Spleen (tissue), 11 donors: ENCODE measurements around the gene C1QC. TPM values are rescaled to one million over a fixed set of nuclear protein-coding genes. Genes with fewer than 3 reads are reported as not detected.

ENCODE experiments used
- DNase-seq: peaks from one replicate; pipeline ENCODE4 v3.0.0-alpha.2; 2020
- H3K27ac ChIP-seq, 8 donors: fragments of 200-600 bp; sonication (generic) in 7 of 8; 1 replicate in 4 of 8; 2 replicates in 4 of 8; pipeline versions ENCODE4 v1.5.0 to v1.8.0; 2016 to 2021; ENCODE audit warnings: inconsistent platforms in 4 of 8, mild to moderate bottlenecking in 4 of 8, moderate library complexity in 1 of 8
- H3K27me3 ChIP-seq, 7 donors: fragments of 200-600 bp; sonication (generic) in 6 of 7; replicated peaks in 1 of 7; 1 replicate in 4 of 7; 2 replicates in 3 of 7; pipeline versions ENCODE4 v1.5.0 to v1.8.0; 2016 to 2021; ENCODE audit warnings: inconsistent platforms in 3 of 7, mild to moderate bottlenecking in 1 of 7
- H3K36me3 ChIP-seq, 6 donors: fragments of 200-600 bp; sonication (generic) in 5 of 6; 1 replicate in 4 of 6; 2 replicates in 2 of 6; pipeline versions ENCODE4 v1.5.0 to v1.8.0; 2016 to 2021; ENCODE audit warnings: inconsistent platforms in 2 of 6
- H3K4me1 ChIP-seq, 6 donors: fragments of 200-600 bp; sonication (generic) in 5 of 6; 1 replicate in 3 of 6; 2 replicates in 3 of 6; pipeline versions ENCODE4 v1.5.0 to v1.8.0; 2016 to 2021; ENCODE audit warnings: inconsistent platforms in 3 of 6
- H3K4me3 ChIP-seq, 8 donors: fragments of 200-600 bp; sonication (generic) in 7 of 8; 1 replicate in 4 of 8; 2 replicates in 4 of 8; pipeline versions ENCODE4 v1.5.0 to v1.8.0; 2016 to 2021; ENCODE audit warnings: inconsistent platforms in 4 of 8, mild to moderate bottlenecking in 4 of 8, moderate library complexity in 2 of 8
- H3K9me3 ChIP-seq, 8 donors: fragments of 200-600 bp; sonication (generic) in 7 of 8; 1 replicate in 4 of 8; 2 replicates in 4 of 8; pipeline versions ENCODE4 v1.5.0 to v1.8.0; 2016 to 2021; ENCODE audit warnings: inconsistent platforms in 4 of 8
- POLR2A ChIP-seq, 3 donors: fragments of 450-650 bp; IDR thresholded peaks; one replicate each; pipeline ENCODE4 v1.5.1; 2017; ENCODE audit warnings: antibody characterized with exemption in 3 of 3, mild to moderate bottlenecking in 1 of 3
- POLR2AphosphoS5 ChIP-seq, 3 donors: sonication (generic); formaldehyde crosslinking; IDR thresholded peaks; one replicate each; pipeline ENCODE4 v1.5.1; 2017; ENCODE audit warnings: antibody characterized with exemption in 3 of 3
- WGBS, 5 donors: extraction: QIAGEN DNeasy Blood & Tissue Kit in 3 of 5; methylation state at CpG; one replicate each; pipeline versions ENCODE4 v1.1.5 to v1.1.7; 2013 to 2018; 5-methylcytosine and 5-hydroxymethylcytosine counted together
- intact Hi-C: fragments of 100-400 bp; cut with DNase I; formaldehyde crosslinking; loops from one replicate; pipeline ENCODE4 v1.15.0; 2023; ENCODE audit warnings: low total_unique reads
- polyA plus RNA-seq, 3 donors: library from polyadenylated mRNA; stranded (reverse); fragments of 200-250 nt; gene quantifications; one replicate each; pipeline ENCODE4 v1.2.1, GENCODE V29; 2013
- total RNA-seq, 7 donors: library from RNA; depleted of rRNA in 3 of 7; stranded (reverse); fragments of >200 nt in 3 of 7; fragmentation: NEBNext Ultra II Directional in 4 of 7; extraction: Animal tissue kit (Norgen Biotek cat#: 25700) in 4 of 7; gene quantifications; one replicate each; pipeline versions ENCODE4 v1.1.0 to v1.2.1, GENCODE V29; 2016 to 2021
- TF ChIP-seq, protein P1 (sequence below), 11 experiments: fragments of 200-600 bp in 7 of 11; fragments of 450-650 bp in 4 of 11; sonication (generic) in 4 of 11; IDR thresholded peaks in 8 of 11; conservative IDR thresholded peaks in 3 of 11; 1 replicate in 7 of 11; 2 replicates in 4 of 11; pipeline versions ENCODE4 v1.4.0 to v1.8.0; 2016 to 2021; ENCODE audit warnings: antibody characterized with exemption in 11 of 11, inconsistent platforms in 4 of 11, mild to moderate bottlenecking in 1 of 11
- donor health status: healthy with polysubstance abuse.
- donor health status: DM: no; HTN: no; CAD: no; lungs with moderate emphysema.
- donor health status: DM: no; HTN: no; CAD: no.
- donor health status: Bipolar disorder and iron deficiency.
- donor health status: healthy.
- donor health status: DM: no; HTN: no; CAD: no.
- donor health status: DM: yes; HTN: yes; CAD: no.

The C1QC gene
- total and polyA plus RNA-seq, 10 donors = 98.7 to 1,691 (median 1,058) TPM

DNA sequence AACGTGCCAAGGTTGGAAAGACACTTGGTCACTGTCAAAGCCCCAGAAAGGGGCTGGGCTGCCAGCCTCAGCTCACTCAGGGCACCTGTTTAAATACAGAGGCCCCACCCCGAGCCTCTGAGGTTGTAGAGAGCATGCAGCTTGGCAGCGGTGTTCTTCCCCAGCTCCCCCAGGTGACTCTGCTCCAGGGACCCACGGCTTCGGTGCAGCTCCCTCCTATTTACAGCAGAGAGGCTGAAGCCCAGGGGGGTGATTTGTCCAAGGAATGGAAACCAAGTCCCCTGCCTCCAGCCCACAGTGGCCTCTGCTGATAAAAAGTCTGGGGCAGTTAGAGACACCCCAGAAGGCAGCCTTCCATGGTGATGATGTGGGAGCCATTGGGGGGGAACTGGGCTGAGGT, 16.1 kb upstream of the C1QC start:
- 41 to 75% (median 58%) methylated on average over 4 to 5 of the region's 5 CpGs for WGBS, 5 donors
- no peak for TF ChIP-seq POLR2AphosphoS5 (IDR thresholded peaks at IDR 0.05)
- no peak for TF ChIP-seq POLR2A (IDR thresholded peaks at IDR 0.05)
- Histone ChIP-seq H3K36me3 (no peaks in the 10 kb centered on the region), H3K27ac (no peak overlapping the region), H3K4me1 (peaks cover 0 to 10% (median 3%) of the 10 kb centered on the region in 6 donors), H3K4me3 (no peak overlapping the region), H3K9me3 (no peaks in the 10 kb centered on the region), H3K27me3 (peaks cover 0 to 78% (median 8%) of the 10 kb centered on the region in 7 donors)
- DNase-seq = no peak
- intact Hi-C loops = no loop called here

DNA sequence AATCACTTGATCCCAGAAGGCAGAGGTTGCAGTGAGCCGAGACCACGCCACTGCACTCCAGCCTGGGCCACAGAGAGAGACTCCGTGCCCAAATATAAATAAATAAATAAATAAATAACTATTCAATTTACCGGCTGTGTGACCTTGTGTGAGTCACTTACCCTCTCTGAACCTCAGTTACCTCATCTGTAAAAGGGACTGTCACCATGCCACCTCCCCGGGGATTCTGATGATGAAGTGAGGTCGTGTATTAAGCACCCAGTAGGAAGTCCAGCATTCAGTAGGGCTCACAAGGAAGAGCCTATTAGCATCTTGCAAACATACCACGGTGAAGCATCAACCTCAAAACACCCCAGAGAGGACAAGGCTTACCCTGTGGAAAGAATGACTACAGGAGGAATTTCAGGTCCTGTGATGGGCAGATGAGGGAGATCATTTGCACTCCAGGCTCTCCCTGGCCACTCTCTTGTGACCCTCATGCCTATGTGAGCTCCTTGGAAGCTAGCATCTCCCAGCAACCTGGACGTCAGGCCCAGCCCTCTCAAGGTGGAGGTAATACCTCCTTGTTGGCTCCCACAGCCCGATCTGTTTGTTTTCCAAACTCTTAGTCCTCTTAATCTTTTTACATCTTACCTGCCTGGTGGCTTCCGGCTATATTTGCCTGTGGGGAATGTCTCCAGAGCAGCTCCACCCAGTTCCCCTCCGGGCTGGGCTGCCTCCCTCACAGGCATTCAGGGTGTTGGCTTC, 14.6 kb upstream of the C1QC start:
- no peak overlapping the region for H3K27ac ChIP-seq
- H3K9me3 ChIP-seq = no peaks in the 10 kb centered on the region
- WGBS, 5 donors = 47 to 55% (median 52%) methylated on average over 11 of the region's 11 CpGs
- no peak overlapping the region for H3K4me3 ChIP-seq
- TF ChIP-seq, protein P1, sequence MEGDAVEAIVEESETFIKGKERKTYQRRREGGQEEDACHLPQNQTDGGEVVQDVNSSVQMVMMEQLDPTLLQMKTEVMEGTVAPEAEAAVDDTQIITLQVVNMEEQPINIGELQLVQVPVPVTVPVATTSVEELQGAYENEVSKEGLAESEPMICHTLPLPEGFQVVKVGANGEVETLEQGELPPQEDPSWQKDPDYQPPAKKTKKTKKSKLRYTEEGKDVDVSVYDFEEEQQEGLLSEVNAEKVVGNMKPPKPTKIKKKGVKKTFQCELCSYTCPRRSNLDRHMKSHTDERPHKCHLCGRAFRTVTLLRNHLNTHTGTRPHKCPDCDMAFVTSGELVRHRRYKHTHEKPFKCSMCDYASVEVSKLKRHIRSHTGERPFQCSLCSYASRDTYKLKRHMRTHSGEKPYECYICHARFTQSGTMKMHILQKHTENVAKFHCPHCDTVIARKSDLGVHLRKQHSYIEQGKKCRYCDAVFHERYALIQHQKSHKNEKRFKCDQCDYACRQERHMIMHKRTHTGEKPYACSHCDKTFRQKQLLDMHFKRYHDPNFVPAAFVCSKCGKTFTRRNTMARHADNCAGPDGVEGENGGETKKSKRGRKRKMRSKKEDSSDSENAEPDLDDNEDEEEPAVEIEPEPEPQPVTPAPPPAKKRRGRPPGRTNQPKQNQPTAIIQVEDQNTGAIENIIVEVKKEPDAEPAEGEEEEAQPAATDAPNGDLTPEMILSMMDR (IDR thresholded peaks at IDR 0.05 in 8 of 11, conservative IDR thresholded peaks at IDR 0.05 in 3 of 11) = no peak
- no peak for TF ChIP-seq POLR2AphosphoS5 (IDR thresholded peaks at IDR 0.05)
- no peak for TF ChIP-seq POLR2A (IDR thresholded peaks at IDR 0.05)
- peaks cover 0 to 10% (median 3%) of the 10 kb centered on the region in 6 donors for H3K4me1 ChIP-seq
- H3K27me3 ChIP-seq = peaks cover 0 to 72% (median 8%) of the 10 kb centered on the region in 7 donors
- H3K36me3 ChIP-seq = no peaks in the 10 kb centered on the region
- intact Hi-C loops = no loop called here
- DNase-seq = no peak

DNA sequence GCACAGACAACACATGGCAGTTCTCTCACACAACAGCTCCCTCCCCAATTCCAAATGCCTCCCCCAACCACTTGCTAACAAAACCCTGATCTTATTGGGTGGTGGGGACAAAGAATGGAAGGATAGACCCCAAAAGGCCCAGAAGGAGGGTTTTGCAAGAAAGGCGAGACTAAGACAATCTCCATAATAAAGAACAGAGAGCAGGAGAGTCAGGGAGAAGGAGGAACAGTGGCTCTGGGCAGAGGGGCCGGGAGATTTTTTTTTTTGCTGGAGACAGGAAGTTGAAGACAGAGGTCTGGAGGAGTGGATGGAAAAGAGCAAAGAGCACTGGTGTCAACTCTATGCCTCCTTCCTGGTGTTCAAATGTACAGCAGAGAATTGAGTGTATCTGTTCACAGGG, 13.5 kb upstream of the C1QC start:
- TF ChIP-seq, protein P1 (IDR thresholded peaks at IDR 0.05 in 8 of 11, conservative IDR thresholded peaks at IDR 0.05 in 3 of 11) = no peak
- TF ChIP-seq POLR2AphosphoS5 (IDR thresholded peaks at IDR 0.05) (no peak), POLR2A (IDR thresholded peaks at IDR 0.05) (no peak)
- 17 to 32% (median 24%) methylated on average over 2 of the region's 2 CpGs for WGBS, 5 donors
- intact Hi-C loops = no loop called here
- DNase-seq = no peak
- H3K4me3 ChIP-seq = no peak overlapping the region
- H3K27ac ChIP-seq = no peak overlapping the region
- no peaks in the 10 kb centered on the region for H3K9me3 ChIP-seq
- peaks cover 0 to 17% (median 4%) of the 10 kb centered on the region in 6 donors for H3K4me1 ChIP-seq
- H3K36me3 ChIP-seq = no peaks in the 10 kb centered on the region
- peaks cover 0 to 70% (median 8%) of the 10 kb centered on the region in 7 donors for H3K27me3 ChIP-seq

DNA sequence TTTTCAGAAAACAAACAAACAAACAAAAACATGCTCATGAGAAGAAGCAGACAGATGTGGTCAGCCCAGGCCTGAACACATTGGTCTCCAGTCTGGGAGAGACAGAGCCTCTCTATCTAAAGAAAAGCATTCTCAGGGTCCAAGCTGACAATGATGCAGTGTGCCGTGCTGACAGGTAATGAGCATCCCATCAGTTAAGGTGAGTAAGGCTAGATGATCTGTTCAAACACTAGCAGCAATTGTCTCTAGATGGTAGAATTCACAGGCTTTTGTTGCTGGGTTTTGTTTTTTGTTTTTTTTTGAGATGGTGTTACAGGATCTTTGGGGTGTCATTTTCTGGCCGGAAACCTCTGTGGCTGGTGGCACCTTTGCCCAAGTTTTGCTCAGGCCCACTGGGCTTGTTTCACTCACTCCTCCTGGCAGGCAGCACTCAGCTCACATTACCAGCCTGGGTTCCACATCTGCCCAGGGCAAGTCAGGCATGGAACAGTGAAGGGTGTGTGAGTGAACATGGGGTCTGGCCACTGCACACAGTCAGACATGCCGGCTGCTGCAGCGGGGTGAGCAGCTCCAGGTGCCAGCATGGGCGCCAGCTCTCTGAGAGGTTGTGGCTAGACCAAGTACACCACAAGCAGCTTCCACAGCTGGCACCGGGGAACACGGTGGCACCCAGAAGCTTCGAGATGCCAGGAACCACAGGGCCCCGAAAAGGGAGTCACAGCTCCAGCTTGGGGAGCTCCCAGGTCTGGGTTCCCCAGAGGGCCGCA, 9.6 kb upstream of the C1QC start:
- peaks cover 0 to 43% (median 0%) of the 10 kb centered on the region in 7 donors for H3K27me3 ChIP-seq
- no peak for TF ChIP-seq POLR2AphosphoS5 (IDR thresholded peaks at IDR 0.05)
- TF ChIP-seq POLR2A (IDR thresholded peaks at IDR 0.05) = no peak
- TF ChIP-seq, protein P1 (IDR thresholded peaks at IDR 0.05 in 8 of 11, conservative IDR thresholded peaks at IDR 0.05 in 3 of 11) = no peak
- no peaks in the 10 kb centered on the region for H3K9me3 ChIP-seq
- intact Hi-C loops = no loop called here
- no peak for DNase-seq
- H3K4me3 ChIP-seq = no peak overlapping the region
- H3K4me1 ChIP-seq = peaks cover 0 to 44% (median 10%) of the 10 kb centered on the region in 6 donors
- no peak overlapping the region for H3K27ac ChIP-seq
- WGBS, 5 donors = 67 to 85% (median 83%) methylated on average over 10 of the region's 10 CpGs
- H3K36me3 ChIP-seq = peaks cover 0 to 3% (median 0%) of the 10 kb centered on the region in 6 donors
